Stimulated activated CD8-positive, alpha-beta memory T cell treated with anti-CD3 and anti-CD28 coated beads, Interleukin-15, amount 100 ng/mL, for 24 hours (primary cell): ENCODE results near the gene EIF3D.

Experiments used
- DNase-seq: peaks from one replicate; pipeline ENCODE4 v3.0.0-alpha.2; 2020; ENCODE audit warnings: low read depth

Gene EIF3D

GRCh38 chr22:36528795-36529751 lies at the start of gene EIF3D:
EIF3D (minus strand) TSS chr22:36529166; CDS start chr22:36526121, 3,045 bp downstream.
- peak; percentile 97 for DNase-seq

GRCh38 chr22:36578619-36579018 lies 49.7 kb upstream of the EIF3D start:
- no peak for DNase-seq

- DNase-seq: no peak
Measured at GRCh38 chr22:36577019-36577418, 48.1 kb upstream of the EIF3D start.

- DNase-seq: no peak
Measured at GRCh38 chr22:36574728-36575127, 45.8 kb upstream of the EIF3D start.

- DNase-seq: no peak
Measured at GRCh38 chr22:36573815-36574363, 44.9 kb upstream of the EIF3D start.

GRCh38 chr22:36571991-36572390 lies 43.0 kb upstream of the EIF3D start:
- no peak for DNase-seq

GRCh38 chr22:36569999-36570398 lies 41.0 kb upstream of the EIF3D start:
- DNase-seq: no peak

GRCh38 chr22:36568846-36569245 lies 39.9 kb upstream of the EIF3D start:
- no peak for DNase-seq

- DNase-seq: no peak
Measured at GRCh38 chr22:36566720-36567119, 37.8 kb upstream of the EIF3D start.

GRCh38 chr22:36565686-36566085 lies 36.7 kb upstream of the EIF3D start:
- no peak for DNase-seq

GRCh38 chr22:36565159-36565507 lies 36.2 kb upstream of the EIF3D start:
- no peak for DNase-seq

GRCh38 chr22:36564422-36565158 lies 35.6 kb upstream of the EIF3D start:
- no peak for DNase-seq

- DNase-seq: no peak
Measured at GRCh38 chr22:36563898-36564297, 34.9 kb upstream of the EIF3D start.

- no peak for DNase-seq
Measured at GRCh38 chr22:36563444-36563843, 34.5 kb upstream of the EIF3D start.

GRCh38 chr22:36563001-36563400 lies 34.0 kb upstream of the EIF3D start:
- DNase-seq: no peak

- no peak for DNase-seq
Measured at GRCh38 chr22:36562261-36562835, 33.4 kb upstream of the EIF3D start.

- no peak for DNase-seq
Measured at GRCh38 chr22:36561291-36561811, 32.4 kb upstream of the EIF3D start.

GRCh38 chr22:36560001-36560400 lies 31.0 kb upstream of the EIF3D start:
- no peak for DNase-seq

- no peak for DNase-seq
Measured at GRCh38 chr22:36554098-36554497, 25.1 kb upstream of the EIF3D start.

- no peak for DNase-seq
Measured at GRCh38 chr22:36552289-36552688, 23.3 kb upstream of the EIF3D start.

GRCh38 chr22:36550701-36551495 lies 21.9 kb upstream of the EIF3D start:
- no peak for DNase-seq
